Measurements from ENCODE around the gene TMEM123.
"Not testable (repeated sequence)": the region's sequence is repeated elsewhere in the genome, so short reads cannot be mapped to it uniquely, and the experiment has no call there.

Gene TMEM123

DNA sequence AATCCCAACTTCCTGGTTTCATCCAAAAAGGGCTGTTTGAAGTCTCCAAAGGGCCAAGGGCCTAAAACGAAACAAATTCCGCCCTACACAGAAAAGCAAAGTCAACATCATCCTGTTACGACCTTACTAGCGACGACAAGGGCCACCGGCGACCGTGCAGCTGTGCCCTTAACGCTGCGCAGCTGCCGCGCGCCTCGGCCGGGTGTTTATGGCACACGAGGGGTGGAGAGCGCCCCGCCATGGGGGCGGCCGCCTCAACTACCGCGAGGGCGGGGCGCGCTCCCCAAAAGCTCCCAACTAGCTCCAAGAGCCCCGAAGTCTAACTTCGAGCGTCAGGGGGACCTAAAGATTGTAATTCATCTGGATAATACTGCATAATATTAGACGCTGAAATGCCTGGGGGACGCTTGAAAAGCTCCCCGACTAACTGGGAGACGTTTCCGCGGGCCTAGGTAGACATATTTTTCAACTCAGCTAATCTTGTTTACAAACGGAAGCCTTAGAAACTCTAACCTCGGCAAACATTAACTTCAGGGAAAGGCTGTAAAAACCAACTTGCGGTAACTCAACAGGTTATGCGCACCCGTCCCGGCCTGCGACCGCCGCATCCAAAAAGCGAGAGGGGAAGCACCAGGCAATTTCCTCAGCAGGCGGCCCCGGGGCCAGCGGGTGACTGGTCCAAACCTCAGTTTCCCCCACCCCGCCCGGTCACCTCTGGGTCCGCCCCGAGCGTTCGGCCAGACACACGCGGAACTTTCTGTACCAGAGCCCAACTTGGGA is 694 bp downstream of the TMEM123 start:
- H3K9me3 ChIP-seq (ENCODE audit: control insufficient read depth in 2 of 2, low read length in 2 of 2): no peaks in the 10 kb centered on the region
- peak overlapping the region; percentile 93 to 95 for H3K27ac ChIP-seq (ENCODE audit: low read depth in 2 of 2, low read length in 2 of 2)
- H3K4me1 ChIP-seq (ENCODE audit: control insufficient read depth in 2 of 2, insufficient read depth in 2 of 2, low read length in 2 of 2): peaks cover 30 to 32% of the 10 kb centered on the region in 2 donors
- peak overlapping the region; percentile 85 to 89 for H3K4me3 ChIP-seq (ENCODE audit: low read length in 2 of 2)
- no peaks in the 10 kb centered on the region for H3K27me3 ChIP-seq (ENCODE audit: control insufficient read depth in 2 of 2, insufficient read depth in 2 of 2, low read length in 2 of 2)
- peaks cover 3% of the 10 kb centered on the region in 2 donors for H3K36me3 ChIP-seq (ENCODE audit: control insufficient read depth in 2 of 2, insufficient read depth in 2 of 2, low read length in 2 of 2)
- peak overlapping the region; percentile 80 to 89 for H3K9ac ChIP-seq (ENCODE audit: low read depth in 1 of 2, low read length in 2 of 2)

DNA sequence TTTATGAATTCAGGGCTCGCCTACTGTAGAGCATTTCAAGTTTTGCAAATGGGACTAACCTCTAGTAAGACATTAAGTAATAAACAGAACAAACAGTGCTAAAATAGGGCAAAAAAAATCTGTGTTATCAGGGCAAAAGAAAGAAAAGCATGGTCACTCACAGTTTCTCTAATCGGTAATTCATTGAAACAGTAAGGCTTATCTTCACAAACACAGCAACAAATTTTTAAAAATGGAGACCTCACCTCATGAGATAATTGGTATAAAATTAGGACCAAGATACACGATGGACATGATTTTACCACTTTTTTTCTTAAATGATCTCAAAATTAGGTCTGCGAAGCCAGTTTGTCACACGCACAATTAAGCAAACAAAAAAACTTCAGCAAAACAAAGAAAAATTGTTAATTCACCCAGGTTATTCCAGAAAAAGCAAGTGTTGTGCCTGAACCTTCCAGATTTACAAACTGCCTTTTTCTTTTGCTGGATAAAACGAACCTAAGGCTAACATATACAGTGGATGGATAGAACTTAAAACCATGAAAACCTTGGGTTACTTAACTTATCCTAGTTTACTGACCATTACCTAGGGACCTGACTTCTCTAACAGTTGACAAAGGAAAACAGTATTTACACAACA is 1.4 kb downstream of the TMEM123 start:
- H3K27me3 ChIP-seq (ENCODE audit: control insufficient read depth in 2 of 2, insufficient read depth in 2 of 2, low read length in 2 of 2): no peaks in the 10 kb centered on the region
- peak overlapping the region; percentile 93 to 95 for H3K27ac ChIP-seq (ENCODE audit: low read depth in 2 of 2, low read length in 2 of 2)
- peaks cover 30 to 32% of the 10 kb centered on the region in 2 donors for H3K4me1 ChIP-seq (ENCODE audit: control insufficient read depth in 2 of 2, insufficient read depth in 2 of 2, low read length in 2 of 2)
- peak overlapping the region; percentile 85 to 89 for H3K4me3 ChIP-seq (ENCODE audit: low read length in 2 of 2)
- H3K9ac ChIP-seq (ENCODE audit: low read depth in 1 of 2, low read length in 2 of 2): peak overlapping the region; percentile 80 to 89
- peaks cover 6 to 10% of the 10 kb centered on the region in 2 donors for H3K36me3 ChIP-seq (ENCODE audit: control insufficient read depth in 2 of 2, insufficient read depth in 2 of 2, low read length in 2 of 2)
- H3K9me3 ChIP-seq (ENCODE audit: control insufficient read depth in 2 of 2, low read length in 2 of 2): no peaks in the 10 kb centered on the region

DNA sequence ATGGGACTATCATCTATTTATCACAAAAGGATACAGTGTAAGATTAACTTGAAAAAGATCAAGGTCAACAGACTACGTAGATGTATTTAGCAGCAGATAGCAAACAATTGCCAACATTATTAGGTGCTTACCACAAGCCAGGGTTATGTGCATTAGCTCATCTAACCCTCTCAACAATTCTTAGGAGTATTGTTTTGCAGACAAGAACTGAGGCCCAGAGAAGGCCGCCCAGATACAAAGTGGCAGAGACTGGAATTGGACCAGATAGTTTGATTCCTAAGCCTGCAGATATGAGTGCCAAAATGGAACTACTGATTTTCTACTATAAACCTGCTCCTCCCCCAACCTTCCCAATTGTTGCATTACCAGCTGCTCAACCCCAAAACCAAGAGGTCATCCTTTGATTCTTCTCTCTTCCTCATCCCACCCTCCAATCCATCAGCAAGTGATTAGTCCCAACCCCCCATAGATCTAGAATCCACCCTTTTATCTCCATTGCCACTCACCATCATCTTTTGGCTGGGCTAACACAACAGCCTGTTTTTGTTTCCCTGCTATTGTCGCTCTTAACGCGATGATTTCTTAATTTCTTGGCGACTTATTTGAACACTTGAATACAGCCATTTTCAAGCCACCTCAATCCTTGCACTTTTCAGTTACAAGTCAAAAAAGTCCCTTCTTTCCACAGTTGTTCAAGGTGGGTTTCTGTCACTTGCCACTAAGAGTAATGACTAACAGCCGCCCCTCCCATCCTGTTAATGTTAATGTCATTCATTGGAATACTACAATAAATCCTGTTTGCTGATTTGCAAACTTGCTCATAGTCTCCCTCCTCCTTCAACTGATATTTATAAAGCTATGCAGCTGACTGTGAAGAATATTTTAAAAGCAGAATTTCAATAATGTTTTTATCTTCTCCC is 2.7 kb downstream of the TMEM123 start:
- Histone ChIP-seq H3K4me3 (ENCODE audit: low read length in 2 of 2) (peak overlapping the region in 1 of 2 donors; percentile 89), H3K27me3 (ENCODE audit: control insufficient read depth in 2 of 2, insufficient read depth in 2 of 2, low read length in 2 of 2) (no peaks in the 10 kb centered on the region), H3K36me3 (ENCODE audit: control insufficient read depth in 2 of 2, insufficient read depth in 2 of 2, low read length in 2 of 2) (peaks cover 10 to 17% of the 10 kb centered on the region in 2 donors), H3K9me3 (ENCODE audit: control insufficient read depth in 2 of 2, low read length in 2 of 2) (no peaks in the 10 kb centered on the region), H3K4me1 (ENCODE audit: control insufficient read depth in 2 of 2, insufficient read depth in 2 of 2, low read length in 2 of 2) (peaks cover 27 to 32% of the 10 kb centered on the region in 2 donors), H3K9ac (ENCODE audit: low read depth in 1 of 2, low read length in 2 of 2) (no peak overlapping the region), H3K27ac (ENCODE audit: low read depth in 2 of 2, low read length in 2 of 2) (no peak overlapping the region)

DNA sequence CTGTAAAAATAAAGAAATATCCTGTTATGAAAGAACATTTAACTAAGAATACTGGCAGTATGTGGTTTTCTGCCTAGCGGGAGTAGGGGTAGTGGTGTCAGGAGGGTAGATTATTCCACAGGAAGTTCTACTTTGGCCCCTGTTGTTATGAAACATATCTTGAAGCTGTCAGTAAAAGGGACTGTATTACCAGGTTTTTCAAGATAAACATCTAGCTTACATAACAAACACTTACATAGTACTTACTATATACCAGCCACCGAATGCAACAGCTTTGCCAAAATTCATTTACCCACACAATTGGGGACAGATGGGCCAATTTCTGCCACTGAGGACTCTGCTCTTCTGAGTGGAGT is 3.7 kb downstream of the TMEM123 start:
- Histone ChIP-seq H3K27ac (ENCODE audit: low read depth in 2 of 2, low read length in 2 of 2) (no peak overlapping the region), H3K9me3 (ENCODE audit: control insufficient read depth in 2 of 2, low read length in 2 of 2) (no peaks in the 10 kb centered on the region), H3K9ac (ENCODE audit: low read depth in 1 of 2, low read length in 2 of 2) (no peak overlapping the region), H3K36me3 (ENCODE audit: control insufficient read depth in 2 of 2, insufficient read depth in 2 of 2, low read length in 2 of 2) (peaks cover 13 to 17% of the 10 kb centered on the region in 2 donors), H3K4me3 (ENCODE audit: low read length in 2 of 2) (no peak overlapping the region), H3K27me3 (ENCODE audit: control insufficient read depth in 2 of 2, insufficient read depth in 2 of 2, low read length in 2 of 2) (no peaks in the 10 kb centered on the region), H3K4me1 (ENCODE audit: control insufficient read depth in 2 of 2, insufficient read depth in 2 of 2, low read length in 2 of 2) (peaks cover 20 to 32% of the 10 kb centered on the region in 2 donors)

DNA sequence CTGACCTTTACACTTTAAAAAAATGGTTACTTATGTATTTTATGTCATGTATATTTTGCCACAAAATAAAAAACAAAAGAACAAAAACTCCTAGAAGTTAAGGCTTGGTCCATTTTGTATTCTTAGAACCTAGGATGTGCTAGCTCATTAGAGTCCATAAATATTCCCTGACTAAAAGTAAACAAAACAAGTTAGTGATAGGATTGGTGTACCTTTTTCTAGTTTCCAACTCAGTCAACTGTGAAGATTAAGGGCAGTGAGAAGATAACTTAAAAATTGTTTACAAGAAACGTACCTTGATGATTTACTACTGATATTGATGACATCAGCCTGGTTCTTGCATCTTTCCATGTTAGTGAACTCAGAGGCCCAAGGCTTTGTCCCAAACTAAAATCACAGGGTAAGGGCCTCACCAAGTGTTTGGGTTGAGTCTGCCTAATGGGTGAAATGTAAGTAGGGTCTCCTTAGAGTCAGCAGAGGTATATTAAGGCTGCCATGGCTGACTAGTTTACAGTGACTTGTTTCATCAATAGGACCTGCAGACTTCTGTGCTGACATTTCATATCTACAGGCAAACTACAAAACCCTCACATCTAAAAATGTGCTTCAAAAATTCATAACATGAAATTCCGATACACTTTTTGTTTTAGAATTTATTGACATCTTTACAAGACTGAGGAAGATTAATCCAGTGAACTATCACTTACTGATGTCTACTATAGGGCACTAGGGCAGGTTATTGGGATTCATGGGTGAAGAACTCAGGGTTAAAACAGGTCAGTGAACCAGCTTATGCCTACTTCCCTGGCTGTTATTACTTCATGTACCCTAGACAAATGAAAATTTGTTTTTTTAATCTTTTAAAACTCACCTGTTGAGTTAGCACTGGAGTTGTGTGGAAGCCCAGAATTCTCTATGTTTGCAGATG is 4.4 kb downstream of the TMEM123 start:
- peaks cover 13 to 17% of the 10 kb centered on the region in 2 donors for H3K36me3 ChIP-seq (ENCODE audit: control insufficient read depth in 2 of 2, insufficient read depth in 2 of 2, low read length in 2 of 2)
- H3K9ac ChIP-seq (ENCODE audit: low read depth in 1 of 2, low read length in 2 of 2): no peak overlapping the region
- no peak overlapping the region for H3K4me3 ChIP-seq (ENCODE audit: low read length in 2 of 2)
- no peaks in the 10 kb centered on the region for H3K27me3 ChIP-seq (ENCODE audit: control insufficient read depth in 2 of 2, insufficient read depth in 2 of 2, low read length in 2 of 2)
- H3K4me1 ChIP-seq (ENCODE audit: control insufficient read depth in 2 of 2, insufficient read depth in 2 of 2, low read length in 2 of 2): peaks cover 19 to 26% of the 10 kb centered on the region in 2 donors
- H3K27ac ChIP-seq (ENCODE audit: low read depth in 2 of 2, low read length in 2 of 2): no peak overlapping the region
- H3K9me3 ChIP-seq (ENCODE audit: control insufficient read depth in 2 of 2, low read length in 2 of 2): no peaks in the 10 kb centered on the region

DNA sequence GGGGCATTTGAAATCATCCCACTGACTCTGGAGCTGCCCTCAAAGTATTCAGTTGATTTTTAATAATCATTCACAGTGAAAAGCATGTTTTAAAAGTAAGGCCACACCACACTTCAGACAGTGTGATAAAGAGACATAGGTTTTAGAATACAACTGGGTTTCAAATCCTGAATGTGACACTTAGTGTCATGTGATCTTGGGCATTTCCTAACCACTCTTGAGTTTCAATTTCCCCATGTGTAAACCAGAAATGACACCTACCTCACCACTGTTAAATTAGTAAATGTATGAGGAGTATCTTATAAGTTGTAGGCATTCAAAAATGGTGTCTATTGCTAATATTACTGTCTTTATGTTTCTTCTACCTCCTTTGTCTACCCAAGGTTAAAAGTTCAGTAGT is 5.4 kb downstream of the TMEM123 start:
- H3K36me3 ChIP-seq (ENCODE audit: control insufficient read depth in 2 of 2, insufficient read depth in 2 of 2, low read length in 2 of 2): peaks cover 13 to 17% of the 10 kb centered on the region in 2 donors
- H3K4me3 ChIP-seq (ENCODE audit: low read length in 2 of 2): no peak overlapping the region
- H3K27ac ChIP-seq (ENCODE audit: low read depth in 2 of 2, low read length in 2 of 2): no peak overlapping the region
- H3K27me3 ChIP-seq (ENCODE audit: control insufficient read depth in 2 of 2, insufficient read depth in 2 of 2, low read length in 2 of 2): no peaks in the 10 kb centered on the region
- H3K9ac ChIP-seq (ENCODE audit: low read depth in 1 of 2, low read length in 2 of 2): no peak overlapping the region
- H3K4me1 ChIP-seq (ENCODE audit: control insufficient read depth in 2 of 2, insufficient read depth in 2 of 2, low read length in 2 of 2): peaks cover 19 to 21% of the 10 kb centered on the region in 2 donors
- H3K9me3 ChIP-seq (ENCODE audit: control insufficient read depth in 2 of 2, low read length in 2 of 2): no peaks in the 10 kb centered on the region

DNA sequence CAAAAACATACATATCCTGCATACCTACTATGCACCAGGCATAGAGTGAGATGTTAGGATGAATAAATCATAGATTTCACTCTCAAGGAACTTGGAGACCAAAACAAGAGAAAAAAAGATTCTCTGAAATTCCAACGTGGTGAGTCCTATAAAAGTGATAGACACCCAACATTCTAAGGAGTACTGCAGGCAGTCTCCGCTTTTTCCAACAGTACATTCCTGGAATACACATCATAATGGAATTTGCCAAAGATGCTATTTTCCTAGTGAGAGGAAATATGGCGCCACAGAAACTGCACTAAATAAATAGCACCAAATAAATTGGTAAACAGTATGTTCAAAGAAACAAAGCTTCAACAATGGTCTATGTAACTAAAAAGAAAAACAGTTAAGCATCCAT is 6.0 kb downstream of the TMEM123 start:
- Histone ChIP-seq H3K9me3 (ENCODE audit: control insufficient read depth in 2 of 2, low read length in 2 of 2) (no peaks in the 10 kb centered on the region), H3K36me3 (ENCODE audit: control insufficient read depth in 2 of 2, insufficient read depth in 2 of 2, low read length in 2 of 2) (peaks cover 13 to 17% of the 10 kb centered on the region in 2 donors), H3K27ac (ENCODE audit: low read depth in 2 of 2, low read length in 2 of 2) (no peak overlapping the region), H3K9ac (ENCODE audit: low read depth in 1 of 2, low read length in 2 of 2) (no peak overlapping the region), H3K4me1 (ENCODE audit: control insufficient read depth in 2 of 2, insufficient read depth in 2 of 2, low read length in 2 of 2) (peaks cover 19 to 21% of the 10 kb centered on the region in 2 donors), H3K27me3 (ENCODE audit: control insufficient read depth in 2 of 2, insufficient read depth in 2 of 2, low read length in 2 of 2) (no peaks in the 10 kb centered on the region), H3K4me3 (ENCODE audit: low read length in 2 of 2) (no peak overlapping the region)

DNA sequence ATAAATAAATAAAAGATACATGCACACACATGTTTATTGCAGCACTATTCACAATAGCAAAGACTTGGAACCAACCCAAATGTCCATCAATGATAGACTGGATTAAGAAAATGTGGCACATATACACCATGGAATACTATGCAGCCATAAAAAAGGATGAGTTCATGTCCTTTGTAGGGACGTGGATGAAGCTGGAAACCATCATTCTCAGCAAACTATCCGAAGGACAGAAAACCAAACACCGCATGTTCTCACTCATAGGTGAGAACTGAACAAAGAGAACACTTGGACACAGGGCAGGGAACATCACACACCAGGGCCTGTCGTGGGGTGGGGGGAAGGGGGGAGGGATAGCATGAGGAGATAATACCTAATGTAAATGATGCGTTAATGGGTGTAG is 7.9 kb downstream of the TMEM123 start:
- H3K4me3 ChIP-seq (ENCODE audit: low read length in 2 of 2); H3K9me3 ChIP-seq (ENCODE audit: control insufficient read depth in 2 of 2, low read length in 2 of 2); H3K4me1 ChIP-seq (ENCODE audit: control insufficient read depth in 2 of 2, insufficient read depth in 2 of 2, low read length in 2 of 2); H3K27ac ChIP-seq (ENCODE audit: low read depth in 2 of 2, low read length in 2 of 2); H3K27me3 ChIP-seq (ENCODE audit: control insufficient read depth in 2 of 2, insufficient read depth in 2 of 2, low read length in 2 of 2); H3K9ac ChIP-seq (ENCODE audit: low read depth in 1 of 2, low read length in 2 of 2): not testable (repeated sequence)
- H3K36me3 ChIP-seq (ENCODE audit: control insufficient read depth in 2 of 2, insufficient read depth in 2 of 2, low read length in 2 of 2): peaks cover 13 to 17% of the 10 kb centered on the region in 2 donors

DNA sequence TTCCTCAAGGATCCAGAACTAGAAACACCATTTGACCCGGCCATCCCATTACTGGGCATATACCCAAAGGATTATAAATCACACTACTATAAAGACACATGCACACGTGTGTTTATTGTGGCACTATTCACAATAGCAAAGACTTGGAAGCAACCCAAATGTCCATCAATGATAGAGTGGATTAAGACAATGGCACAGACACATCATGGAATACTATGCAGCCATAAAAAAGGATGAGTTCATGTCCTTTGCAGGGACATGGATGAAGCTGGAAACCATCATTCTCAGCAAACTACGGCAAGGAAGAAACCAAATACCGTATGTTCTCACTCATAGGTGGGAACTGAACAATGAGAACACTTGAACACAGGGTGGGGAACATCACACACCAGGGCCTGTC is 8.4 kb downstream of the TMEM123 start:
- not testable (repeated sequence) for H3K27me3 ChIP-seq (ENCODE audit: control insufficient read depth in 2 of 2, insufficient read depth in 2 of 2, low read length in 2 of 2); H3K4me1 ChIP-seq (ENCODE audit: control insufficient read depth in 2 of 2, insufficient read depth in 2 of 2, low read length in 2 of 2); H3K4me3 ChIP-seq (ENCODE audit: low read length in 2 of 2); H3K9me3 ChIP-seq (ENCODE audit: control insufficient read depth in 2 of 2, low read length in 2 of 2); H3K9ac ChIP-seq (ENCODE audit: low read depth in 1 of 2, low read length in 2 of 2); H3K27ac ChIP-seq (ENCODE audit: low read depth in 2 of 2, low read length in 2 of 2)
- peaks cover 13 to 17% of the 10 kb centered on the region in 2 donors for H3K36me3 ChIP-seq (ENCODE audit: control insufficient read depth in 2 of 2, insufficient read depth in 2 of 2, low read length in 2 of 2)
